Erythroblast (primary cell): ENCODE data around the gene NKD2.
"Not testable (repeated sequence)": the region's sequence is repeated elsewhere in the genome, so short reads cannot be mapped to it uniquely, and the experiment has no call there.

Source experiments
- DNase-seq, 2 experiments: peaks; one replicate each; lab custom pipeline; 2025; lab: John Stamatoyannopoulos, UW
- GATA1 ChIP-seq: IDR thresholded peaks from 2 replicates; pipeline ENCODE4 v1.6.1; 2011; ENCODE audit warnings: low read depth, mild to moderate bottlenecking, control low read depth, low read length, moderate library complexity
- POLR2A ChIP-seq: IDR thresholded peaks from 2 replicates; pipeline ENCODE4 v1.6.1; 2011; ENCODE audit warnings: mild to moderate bottlenecking, low read length

NKD2 gene

DNA sequence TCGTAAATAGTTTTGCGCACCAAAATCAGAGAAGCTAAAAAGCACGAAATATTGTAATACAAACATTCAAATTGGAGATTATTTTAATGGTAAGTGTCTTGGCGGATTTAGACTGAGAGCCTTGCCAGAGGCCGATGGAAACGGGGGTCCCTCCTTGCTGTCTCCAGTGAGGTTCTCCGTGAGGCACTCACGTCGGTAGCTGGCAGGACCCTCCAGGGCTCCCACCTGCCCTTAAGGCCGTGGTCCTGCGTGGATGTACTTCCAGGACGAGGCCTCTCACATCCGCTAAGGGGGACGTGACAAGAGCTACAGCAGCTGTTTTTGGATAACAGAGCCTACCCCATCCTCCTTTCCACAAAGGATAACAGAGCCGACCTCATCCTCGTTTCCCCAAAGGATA is 7.9 kb downstream of the NKD2 start:
- no peak for DNase-seq
- TF ChIP-seq POLR2A (no peak), GATA1 (no peak)

DNA sequence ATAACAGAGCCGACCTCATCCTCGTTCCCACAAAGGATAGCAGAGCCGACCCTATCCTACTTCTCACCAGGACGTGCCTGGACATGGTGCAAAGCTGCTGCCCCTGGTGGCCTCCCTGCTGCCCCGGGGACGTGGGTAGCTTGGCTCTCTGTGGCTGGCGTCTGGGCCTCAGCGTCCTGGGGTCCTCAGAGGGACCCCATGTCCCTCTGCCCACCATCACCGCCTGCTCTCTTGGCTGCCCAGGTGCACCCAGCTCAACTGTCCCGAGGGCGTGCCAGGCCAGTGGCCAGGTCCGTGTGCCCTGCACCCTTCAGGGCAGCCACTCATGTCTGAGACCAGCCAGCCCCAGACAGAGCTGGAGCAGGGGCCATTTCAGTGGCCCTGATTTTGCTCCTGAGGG is 8.5 kb downstream of the NKD2 start:
- no peak for DNase-seq
- TF ChIP-seq GATA1 (no peak), POLR2A (no peak)

DNA sequence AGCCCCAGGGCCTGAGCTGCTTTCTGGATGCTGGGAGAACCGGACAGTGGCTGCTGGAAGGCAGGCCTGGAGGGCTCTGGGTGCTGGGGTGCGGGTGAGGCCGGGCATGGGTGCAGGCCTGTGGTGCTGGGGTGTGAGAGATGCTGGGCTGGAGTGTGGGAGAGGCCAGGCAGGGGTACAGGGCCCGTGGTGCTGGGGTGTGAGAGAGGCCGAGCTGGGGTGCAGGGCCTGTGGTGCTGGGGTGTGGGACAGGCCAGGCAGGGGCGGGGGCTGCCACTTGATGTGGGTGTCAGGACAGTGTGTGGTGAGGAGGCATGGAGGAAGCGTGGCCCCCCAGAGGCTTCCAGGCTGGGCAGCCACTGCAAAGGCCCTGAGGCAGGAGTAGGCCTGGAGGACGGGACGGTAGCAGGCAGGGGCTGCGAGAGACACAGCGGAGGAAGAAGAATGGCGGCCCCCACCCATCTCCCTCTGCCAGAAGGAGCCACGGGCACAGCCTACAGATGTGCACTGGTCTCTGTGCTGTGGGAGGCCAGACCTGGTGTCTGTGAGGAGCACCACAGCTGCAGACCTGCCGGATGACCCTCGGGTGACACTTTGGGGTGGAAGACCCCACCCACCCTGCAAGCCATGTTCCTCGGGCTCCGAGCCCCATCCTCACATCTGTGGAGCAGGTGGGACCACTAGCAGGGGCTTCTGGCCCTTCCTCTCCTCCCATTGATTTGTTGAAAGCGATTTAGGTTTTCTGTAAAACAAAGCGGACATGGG is 9.3 kb downstream of the NKD2 start:
- DNase-seq: no peak
- TF ChIP-seq POLR2A: no peak
- no peak for TF ChIP-seq GATA1

DNA sequence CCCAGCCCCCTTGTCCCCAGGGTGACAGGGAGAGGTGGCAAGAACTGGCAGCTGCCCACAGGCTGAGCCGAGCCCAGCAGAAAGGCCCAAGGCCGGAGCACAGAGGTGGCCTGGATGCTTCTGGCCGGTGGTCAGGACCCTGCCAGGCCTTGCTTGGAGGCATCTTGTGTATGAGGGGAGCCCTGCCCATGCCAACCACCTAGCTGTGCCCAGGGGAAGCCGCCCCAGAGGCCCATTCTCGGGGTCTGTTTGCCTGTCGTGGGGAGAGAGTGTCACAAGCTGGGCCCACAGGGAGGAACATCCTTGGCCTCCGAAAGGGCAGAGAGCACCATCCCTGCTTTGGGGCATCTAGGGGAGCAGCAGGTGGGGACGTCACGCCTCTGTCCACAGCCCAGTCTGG is 10.0 kb downstream of the NKD2 start:
- DNase-seq: no peak
- no peak for TF ChIP-seq POLR2A
- no peak for TF ChIP-seq GATA1

DNA sequence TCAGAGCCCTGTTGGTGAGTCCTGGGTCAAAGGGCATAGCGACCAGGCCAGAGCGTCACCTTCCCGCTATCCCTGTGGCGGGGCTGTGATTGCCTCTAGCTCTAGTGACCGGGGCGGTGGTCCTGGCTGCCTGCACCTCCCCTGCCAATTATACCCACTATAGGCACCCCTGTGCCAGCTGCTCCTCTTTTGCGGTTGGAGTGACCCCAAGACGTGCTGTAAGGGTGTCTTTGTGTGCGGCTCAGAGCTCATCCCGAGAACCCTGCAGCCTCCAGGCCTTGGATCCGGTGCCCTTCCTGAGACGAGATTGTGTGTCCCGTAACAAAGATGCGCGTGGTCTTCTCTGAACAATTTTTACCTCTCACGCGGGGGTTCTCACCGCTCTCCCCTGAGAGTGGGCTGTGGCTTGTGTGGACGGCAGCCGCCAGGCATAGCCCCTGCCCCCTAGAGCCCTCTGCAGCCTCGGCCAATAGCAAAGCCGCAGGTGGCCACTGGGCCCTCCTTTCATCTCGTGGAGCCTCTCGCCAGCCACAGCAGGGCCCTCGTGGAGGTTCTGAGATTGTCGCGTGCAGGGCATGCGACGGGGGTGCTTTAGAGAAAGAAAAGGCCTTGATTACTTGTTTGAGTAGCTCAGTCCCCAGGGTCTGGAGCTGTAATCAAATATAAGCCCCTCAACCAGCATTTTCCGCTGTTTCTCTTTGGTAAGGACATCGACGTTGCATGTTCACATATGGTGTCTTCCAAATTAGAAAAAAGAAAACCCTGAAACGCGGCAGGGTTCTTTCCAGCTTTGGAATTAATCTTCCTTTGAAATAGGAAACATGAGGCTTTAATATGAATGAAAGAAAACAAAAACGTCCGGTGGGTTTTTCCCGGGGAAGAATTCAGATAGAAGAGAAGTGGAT is 10.7 kb downstream of the NKD2 start:
- DNase-seq: no peak
- no peak for TF ChIP-seq GATA1
- no peak for TF ChIP-seq POLR2A

DNA sequence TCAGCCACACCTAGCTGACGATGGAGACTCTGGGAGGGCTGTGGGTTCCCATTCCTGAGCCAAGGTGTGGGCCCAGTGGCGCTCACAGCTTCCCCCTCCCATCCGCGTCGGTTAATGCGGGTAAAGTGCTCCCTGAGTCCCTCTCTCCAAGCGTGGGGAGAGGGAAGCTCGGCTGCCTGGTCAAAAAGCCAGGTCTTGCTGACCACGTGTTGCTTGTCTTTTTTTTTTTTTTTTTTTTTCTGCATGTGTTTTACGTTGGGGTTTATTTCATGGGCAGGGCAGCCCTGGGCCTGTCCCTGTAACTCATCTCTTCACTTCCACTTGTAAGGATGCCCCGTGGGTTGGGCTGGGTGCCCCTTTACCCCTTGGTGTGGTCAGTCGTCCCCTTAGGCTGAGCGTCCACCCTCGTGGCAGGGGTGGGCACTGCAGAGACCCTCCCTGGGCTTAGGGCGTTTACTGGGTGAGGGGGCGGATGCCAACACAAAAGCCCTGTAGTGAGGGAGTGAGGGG is 11.9 kb downstream of the NKD2 start:
- no peak for DNase-seq

DNA sequence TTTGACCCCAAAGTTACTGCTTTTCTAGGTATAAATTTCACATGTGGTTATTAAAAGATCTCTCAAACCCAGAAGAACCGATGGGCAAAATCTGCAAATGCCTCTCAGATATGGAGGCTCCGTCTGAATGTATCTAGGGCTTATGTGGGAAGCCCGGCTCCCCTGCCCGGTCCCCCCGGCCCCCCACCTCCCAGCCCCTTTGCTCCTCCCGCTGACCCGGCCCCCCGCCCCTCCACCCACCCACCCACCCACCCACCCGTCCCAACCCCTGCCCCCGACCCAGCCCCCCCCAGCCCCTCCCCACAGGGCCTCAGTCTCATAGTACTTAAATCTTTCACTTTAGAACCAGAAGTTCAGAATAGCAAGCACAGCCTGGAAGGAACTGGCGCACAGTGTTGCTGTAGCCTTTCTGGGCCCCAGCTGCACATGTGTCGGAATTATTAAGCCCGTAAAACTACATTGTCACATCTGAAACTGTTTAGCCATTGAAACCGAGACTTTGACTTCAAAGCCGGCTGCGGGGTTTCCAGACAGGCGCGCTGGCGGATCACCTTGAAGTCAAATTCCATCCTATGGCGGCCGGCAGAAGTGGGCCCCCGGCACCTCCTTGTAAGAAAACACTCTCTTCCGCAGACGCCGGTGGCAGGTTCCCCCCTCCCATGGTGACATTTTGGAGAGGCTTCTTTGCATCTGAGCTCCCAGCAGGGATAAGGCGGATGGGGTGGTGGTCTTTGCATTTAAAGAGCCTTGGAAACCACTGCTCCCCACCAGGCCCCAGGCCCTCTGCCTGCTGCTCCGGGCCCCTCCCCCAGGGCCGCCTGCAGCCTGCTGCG is 12.8 kb downstream of the NKD2 start:
- no peak for TF ChIP-seq GATA1
- no peak for TF ChIP-seq POLR2A
- no peak for DNase-seq

More for the DNA sequence above, 11.9 kb downstream of the NKD2 start:
- TF ChIP-seq GATA1 (no peak), POLR2A (no peak)

DNA sequence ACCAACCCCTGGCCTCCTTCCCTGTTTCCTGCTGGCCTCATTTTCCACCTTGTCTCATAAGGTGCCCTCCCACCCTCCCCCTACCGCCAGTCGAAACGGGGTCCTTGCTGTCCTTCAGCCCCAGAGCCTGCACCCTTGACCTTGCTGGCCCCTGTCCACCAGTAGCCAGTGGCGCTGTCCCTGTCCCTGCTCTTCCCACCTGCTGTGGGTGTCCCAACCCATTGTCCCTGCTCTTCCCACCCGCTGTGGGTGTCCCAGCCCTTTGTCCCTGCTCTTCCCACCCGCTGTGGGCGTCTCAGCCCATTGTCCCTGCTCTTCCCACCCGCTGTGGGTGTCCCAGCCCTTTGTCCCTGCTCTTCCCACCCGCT is 13.4 kb downstream of the NKD2 start:
- DNase-seq: not testable (repeated sequence)

DNA sequence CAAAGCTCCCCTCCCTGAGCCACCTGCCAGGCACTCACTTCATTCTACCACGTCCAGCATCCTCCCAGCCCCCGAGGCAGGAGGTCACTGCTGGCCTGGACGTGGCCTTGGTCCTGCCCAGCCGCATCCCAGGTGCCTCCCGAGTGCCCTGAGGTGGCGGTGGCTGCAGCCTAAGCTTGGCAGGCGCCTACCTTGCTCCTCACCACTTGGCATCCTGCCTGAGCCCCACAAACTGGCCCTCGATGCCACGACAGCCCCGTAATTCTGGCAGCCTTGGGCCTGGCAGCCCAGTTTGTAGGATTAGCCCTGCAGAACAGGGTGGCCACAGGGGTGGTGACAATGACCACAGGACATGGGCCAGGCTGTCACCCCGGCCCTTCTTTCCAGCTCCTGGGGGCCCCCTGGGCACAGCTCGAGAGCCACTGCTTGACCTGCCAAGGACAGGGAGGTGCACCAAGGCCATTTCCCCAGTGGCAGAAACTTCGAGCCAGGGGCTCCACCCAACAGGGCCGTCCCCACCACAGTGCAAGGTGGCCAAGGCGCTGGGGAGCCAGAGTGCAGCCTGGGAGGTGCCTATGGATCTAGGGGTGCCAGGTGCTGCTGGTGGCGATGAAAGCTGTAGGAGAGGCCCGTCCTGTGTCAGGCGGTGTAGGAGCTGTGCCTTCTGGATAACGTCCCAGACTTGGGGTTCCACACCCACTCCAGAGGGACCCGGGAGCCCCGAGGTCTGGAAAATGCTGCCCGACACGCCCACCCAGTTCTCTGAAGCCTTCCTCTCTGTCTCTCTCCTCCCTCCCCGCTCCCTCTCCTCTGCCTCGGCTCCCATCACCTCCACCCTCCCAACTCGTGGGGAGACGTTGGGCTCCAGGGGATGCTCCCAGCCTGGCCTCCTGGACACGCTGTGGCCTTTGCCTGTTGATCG is 18.4 kb downstream of the NKD2 start:
- TF ChIP-seq POLR2A (no peak), GATA1 (no peak)
- no peak for DNase-seq

DNA sequence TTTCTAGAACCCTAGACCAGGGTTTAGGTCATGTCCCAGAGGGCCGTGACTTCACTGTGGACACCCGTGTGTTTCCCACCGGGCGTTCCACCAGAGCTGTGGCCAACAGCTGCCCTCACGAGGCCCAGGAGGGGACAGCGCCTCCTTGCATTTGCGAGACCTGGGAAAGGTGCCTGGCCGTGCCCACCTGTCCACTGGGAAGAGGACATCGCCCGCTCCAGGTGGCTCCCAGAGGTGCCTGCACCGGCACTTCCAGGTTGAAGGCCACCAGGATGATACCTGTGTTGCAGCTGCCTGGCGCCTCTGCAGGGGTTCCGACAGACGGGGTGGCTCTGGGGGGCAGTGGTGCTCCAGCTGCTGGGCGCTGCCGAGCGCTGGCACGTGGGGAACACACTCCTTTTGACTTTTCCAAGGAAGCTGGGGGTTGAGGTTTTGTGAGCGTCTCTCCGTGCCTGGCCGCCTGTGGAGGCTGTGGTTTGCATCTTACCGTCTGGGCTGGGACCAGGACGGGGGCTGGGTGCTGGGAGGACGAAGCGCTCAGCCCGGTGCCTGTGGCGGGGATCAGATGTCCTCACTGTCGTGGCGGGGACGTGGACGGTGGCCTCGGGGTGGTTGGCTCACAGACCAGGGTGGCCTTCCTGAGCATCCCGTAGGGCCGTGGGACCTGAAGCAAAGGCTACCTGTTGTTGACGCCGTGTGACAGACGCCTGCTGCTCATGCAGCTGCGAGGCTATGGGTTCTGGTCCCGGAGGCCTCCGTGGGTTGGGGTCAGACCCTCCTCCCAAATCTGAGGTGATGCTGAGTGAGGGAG is 19.2 kb downstream of the NKD2 start:
- TF ChIP-seq POLR2A (no peak), GATA1 (no peak)
- DNase-seq: no peak

DNA sequence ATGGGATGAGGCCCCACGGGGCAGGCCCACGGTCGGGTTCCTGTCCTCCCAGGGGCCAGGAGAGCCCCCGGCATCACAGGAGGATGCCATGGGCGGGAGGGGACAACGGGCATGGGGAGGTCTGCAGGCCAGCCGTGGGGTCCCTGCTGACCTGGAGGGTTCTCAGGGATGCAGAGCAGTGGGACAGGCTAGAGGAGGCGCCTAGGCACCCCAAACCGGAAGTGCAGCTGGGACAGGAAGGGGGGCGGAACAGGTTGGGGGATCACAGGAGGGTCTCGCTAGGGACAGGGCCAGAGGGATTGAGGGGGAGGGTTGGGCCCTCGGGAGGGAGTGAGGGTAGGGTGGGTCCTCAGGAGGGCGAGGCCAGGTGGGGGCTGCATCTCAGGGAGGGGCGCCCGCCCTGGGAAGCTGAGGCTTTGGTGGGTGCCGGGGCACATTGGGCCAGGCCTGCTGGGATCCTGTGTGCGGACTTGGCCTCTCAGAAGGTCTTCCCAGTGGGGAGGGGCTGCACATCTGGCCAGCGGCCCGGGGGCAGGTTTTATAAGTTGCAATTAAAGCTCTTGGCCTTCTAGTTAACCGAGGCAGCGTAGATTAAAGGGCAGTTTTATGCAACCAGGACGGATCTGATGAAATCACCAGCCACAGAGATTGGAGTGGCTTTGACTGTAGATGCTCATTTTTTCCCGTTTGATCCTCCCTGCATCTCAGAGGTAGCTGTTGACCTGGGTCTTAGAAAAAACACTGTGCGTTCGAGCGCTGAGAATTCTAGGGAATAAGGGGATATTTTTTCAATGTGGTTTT is 20.1 kb downstream of the NKD2 start:
- no peak for DNase-seq
- no peak for TF ChIP-seq GATA1
- no peak for TF ChIP-seq POLR2A
